Adipocyte (in vitro differentiated cells): ENCODE data around the gene GTF2F2.

Experiments used
- DNase-seq: peaks from one replicate; pipeline ENCODE4 v3.0.0-alpha.2; 2015; ENCODE audit warnings: low read depth
- H3K27me3 ChIP-seq: replicated peaks from 2 replicates; pipeline ENCODE4 v1.7.0; 2013; ENCODE audit warnings: mild to moderate bottlenecking, low read length, moderate library complexity; ENCODE audit not compliant: control insufficient read depth, insufficient read depth
- H3K36me3 ChIP-seq: 2 replicates; pipeline ENCODE4 v1.7.0; 2013; ENCODE audit warnings: low read length, mild to moderate bottlenecking, moderate library complexity; ENCODE audit not compliant: control insufficient read depth, insufficient read depth, severe bottlenecking
- H3K4me1 ChIP-seq: 2 replicates; pipeline ENCODE4 v1.7.0; 2013; ENCODE audit warnings: mild to moderate bottlenecking, low read length, moderate library complexity; ENCODE audit not compliant: control insufficient read depth, insufficient read depth
- H3K4me3 ChIP-seq: 2 replicates; pipeline ENCODE4 v1.7.0; 2013; ENCODE audit warnings: mild to moderate bottlenecking, low read length, moderate library complexity
- H3K9ac ChIP-seq: 2 replicates; pipeline ENCODE4 v1.7.0; 2013; ENCODE audit warnings: mild to moderate bottlenecking, low read length, moderate library complexity
- H3K9me3 ChIP-seq: 2 replicates; pipeline ENCODE4 v1.7.0; 2013; ENCODE audit warnings: mild to moderate bottlenecking, low read length, moderate library complexity; ENCODE audit not compliant: control insufficient read depth

GTF2F2 gene

DNA sequence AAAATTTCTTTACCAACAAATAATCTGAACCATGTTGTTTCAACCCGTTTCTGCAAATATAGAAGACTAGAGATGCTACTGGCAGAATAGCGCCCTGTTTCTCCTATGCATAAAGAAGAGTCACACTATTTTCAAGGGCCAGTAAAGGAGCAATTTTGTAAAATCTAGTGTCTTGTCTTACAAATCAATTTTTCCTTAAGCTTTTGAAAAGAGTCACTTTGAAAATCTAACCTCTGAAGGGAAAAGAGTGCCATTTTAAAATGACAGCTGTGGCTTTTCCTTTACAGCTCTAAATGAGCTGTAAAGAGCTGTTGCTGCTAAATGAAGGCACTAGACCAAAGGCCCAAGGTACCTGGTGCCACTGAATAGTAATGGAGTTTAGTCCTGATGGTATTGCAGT, 16.9 kb upstream of the GTF2F2 start:
- no peaks in the 10 kb centered on the region for H3K9me3 ChIP-seq
- no peaks in the 10 kb centered on the region for H3K27me3 ChIP-seq
- H3K4me1 ChIP-seq = no peaks in the 10 kb centered on the region
- DNase-seq = no peak
- no peak overlapping the region for H3K9ac ChIP-seq
- H3K36me3 ChIP-seq = no peaks in the 10 kb centered on the region
- no peak overlapping the region for H3K4me3 ChIP-seq

DNA sequence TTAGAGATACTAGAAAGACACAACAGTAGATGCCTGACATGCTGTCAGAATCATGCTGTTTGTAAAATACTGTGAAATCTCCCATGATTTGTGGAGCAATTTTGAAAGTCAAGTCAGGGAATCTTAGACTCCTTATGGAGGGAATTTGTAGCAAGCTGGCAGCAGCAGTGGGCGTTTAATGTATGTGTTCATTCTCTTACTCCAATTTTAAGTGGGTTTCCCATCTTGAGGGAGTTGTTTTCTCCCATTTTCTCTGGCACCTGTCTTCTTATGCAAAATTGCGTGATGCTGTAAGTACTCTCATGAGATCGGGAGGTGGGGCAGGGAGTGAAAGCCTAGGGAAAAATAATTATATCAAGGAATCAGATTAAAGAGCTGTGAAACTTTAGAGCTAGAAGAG, 16.0 kb upstream of the GTF2F2 start:
- no peak for DNase-seq
- H3K4me3 ChIP-seq = no peak overlapping the region
- H3K36me3 ChIP-seq = no peaks in the 10 kb centered on the region
- no peaks in the 10 kb centered on the region for H3K27me3 ChIP-seq
- H3K4me1 ChIP-seq = peaks cover 4% of the 10 kb centered on the region
- H3K9ac ChIP-seq = no peak overlapping the region
- no peaks in the 10 kb centered on the region for H3K9me3 ChIP-seq

DNA sequence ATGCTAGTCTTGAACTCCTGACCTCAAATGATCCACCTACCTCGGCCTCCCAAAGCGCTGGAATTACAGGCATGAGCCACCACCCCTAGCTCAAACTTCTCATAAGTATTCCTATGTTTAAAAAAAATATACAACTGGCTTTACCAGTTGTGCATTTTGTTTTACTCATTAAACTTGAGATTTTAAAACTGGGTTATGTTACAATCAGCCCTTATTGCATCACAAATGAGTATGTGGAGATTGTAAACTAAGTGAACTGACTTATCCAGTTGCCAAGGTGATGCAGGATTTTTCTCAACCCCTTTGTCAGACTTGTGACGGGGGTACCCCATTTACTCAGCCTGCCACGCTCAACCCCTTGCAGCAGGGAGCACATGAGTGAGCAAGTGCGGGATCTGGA, 14.4 kb upstream of the GTF2F2 start:
- Histone ChIP-seq H3K27me3 (no peaks in the 10 kb centered on the region), H3K9ac (no peak overlapping the region), H3K36me3 (no peaks in the 10 kb centered on the region), H3K4me1 (peaks cover 5% of the 10 kb centered on the region), H3K9me3 (no peaks in the 10 kb centered on the region), H3K4me3 (no peak overlapping the region)
- peak; percentile 67 for DNase-seq

DNA sequence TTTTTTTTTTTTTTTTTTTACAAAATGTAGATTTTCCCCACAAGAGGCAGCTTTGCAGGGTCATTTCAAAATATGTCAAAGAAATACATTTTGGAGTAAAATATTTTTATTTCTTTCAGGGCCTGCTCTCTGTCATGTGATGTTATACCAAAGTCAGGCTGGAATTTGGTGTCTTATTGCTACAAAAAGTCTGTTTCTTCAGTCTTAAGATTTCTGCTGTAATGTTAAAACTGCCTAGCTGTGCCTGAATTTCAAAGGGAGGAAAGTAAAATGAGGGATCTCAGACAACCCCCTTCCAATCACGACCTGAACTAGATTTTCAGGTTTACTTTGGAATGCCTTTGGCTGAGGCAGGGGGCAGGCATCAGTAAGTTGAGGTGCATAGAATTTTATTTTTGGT, 12.8 kb upstream of the GTF2F2 start:
- Histone ChIP-seq H3K4me3 (no peak overlapping the region), H3K4me1 (peaks cover 5% of the 10 kb centered on the region), H3K9me3 (no peaks in the 10 kb centered on the region), H3K36me3 (no peaks in the 10 kb centered on the region), H3K9ac (no peak overlapping the region), H3K27me3 (no peaks in the 10 kb centered on the region)
- peak; percentile 15 for DNase-seq

DNA sequence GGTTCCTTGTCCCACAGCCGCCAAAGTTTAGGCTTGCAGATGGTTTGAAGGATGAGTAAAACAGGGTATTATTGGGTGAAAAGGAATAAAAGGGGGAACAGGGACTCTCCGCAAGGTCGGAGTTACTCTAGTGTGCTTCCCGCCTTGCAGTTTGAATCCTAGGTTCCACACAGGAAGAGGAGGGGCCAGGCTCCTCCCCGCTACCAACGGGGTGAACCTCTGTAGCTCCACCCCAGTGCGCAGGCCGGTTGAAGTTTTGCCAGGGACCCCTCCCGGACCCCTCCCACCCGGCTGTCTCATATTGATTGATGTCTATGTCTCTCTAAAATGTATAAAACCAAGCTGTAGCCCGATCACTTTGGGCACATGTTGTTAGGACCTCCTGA, 11.6 kb upstream of the GTF2F2 start:
- H3K27me3 ChIP-seq = no peaks in the 10 kb centered on the region
- H3K9ac ChIP-seq = no peak overlapping the region
- H3K36me3 ChIP-seq = no peaks in the 10 kb centered on the region
- peak overlapping the region; percentile 58 for H3K4me3 ChIP-seq
- peaks cover 5% of the 10 kb centered on the region for H3K4me1 ChIP-seq
- DNase-seq = no peak
- H3K9me3 ChIP-seq = no peaks in the 10 kb centered on the region

DNA sequence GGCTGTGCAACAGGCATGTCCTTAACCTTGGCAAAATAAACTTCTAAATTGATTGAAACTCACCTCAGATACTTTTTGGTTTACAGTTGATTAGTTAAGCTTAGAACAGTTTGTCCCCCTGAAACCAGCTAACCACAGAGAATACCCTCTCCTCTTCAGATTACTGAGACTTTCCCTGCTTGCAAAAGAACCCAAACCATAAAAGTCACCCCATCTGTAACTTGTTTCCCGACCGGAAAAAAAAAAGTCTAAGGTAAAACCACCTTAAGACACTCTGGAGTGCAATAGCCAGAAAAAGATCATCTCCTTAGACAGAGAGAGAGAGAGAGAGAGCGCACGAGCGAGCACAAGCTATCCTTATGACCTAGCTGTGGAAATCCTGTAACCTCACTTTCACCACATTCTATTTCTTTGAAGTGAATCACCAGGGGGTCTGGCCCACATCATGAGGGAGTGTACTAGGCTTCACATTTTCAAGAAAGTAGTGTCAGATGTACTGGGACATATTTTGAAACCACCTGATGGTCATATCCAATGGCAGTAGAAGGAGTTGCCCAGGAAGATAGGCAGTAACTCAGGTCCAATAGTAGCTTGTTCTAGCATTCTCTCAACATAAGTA, 11.1 kb upstream of the GTF2F2 start:
- Histone ChIP-seq H3K27me3 (no peaks in the 10 kb centered on the region), H3K4me3 (peak overlapping the region; percentile 58), H3K9ac (no peak overlapping the region), H3K36me3 (no peaks in the 10 kb centered on the region), H3K4me1 (peaks cover 5% of the 10 kb centered on the region), H3K9me3 (no peaks in the 10 kb centered on the region)
- DNase-seq = peak; percentile 3

DNA sequence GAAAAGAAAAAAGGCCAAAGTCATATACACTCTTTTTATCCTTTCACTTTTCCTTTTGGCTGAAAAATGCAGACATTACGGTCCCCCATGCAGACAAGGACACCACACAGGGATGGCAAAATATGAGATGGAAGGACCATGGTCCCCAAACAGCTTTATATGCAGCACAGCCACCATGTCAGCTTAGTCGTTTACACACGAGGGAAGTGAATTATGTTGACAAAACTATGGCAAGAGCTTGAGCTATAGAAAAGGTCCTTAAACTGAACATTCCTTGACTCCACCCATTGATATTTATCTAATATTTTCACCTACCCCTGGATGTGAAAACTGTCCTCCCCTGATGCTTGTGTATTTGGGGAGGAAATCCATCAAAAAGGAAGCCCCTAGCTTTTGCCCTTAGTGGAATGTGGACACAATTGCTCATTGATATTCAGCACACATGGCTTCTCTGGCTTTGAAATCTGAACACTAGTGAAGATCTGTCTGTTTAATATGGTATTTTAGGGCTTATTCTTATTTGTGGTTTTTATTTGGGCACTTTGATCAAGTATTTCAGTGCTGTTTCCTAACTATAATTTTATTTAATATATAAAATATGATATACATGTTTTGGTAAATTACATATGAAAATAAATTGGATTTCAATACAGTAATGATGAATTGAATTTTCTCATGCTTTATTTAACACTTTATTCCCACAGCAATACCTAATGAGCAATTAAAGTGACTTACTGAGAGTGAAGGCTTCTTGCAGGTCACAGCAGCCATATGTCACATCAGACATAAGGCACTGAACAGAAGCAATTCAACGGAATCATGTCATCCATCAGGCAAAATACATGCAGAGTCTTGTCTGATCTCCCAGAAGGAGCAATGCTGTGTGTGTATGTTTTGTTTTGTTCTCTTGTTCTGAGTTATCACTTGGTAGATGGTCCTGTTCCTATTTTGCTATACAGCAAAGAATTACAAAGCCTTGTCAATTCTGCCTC, 6.8 kb upstream of the GTF2F2 start:
- peaks cover 5% of the 10 kb centered on the region for H3K4me1 ChIP-seq
- no peak for DNase-seq
- no peak overlapping the region for H3K9ac ChIP-seq
- H3K9me3 ChIP-seq = no peaks in the 10 kb centered on the region
- no peak overlapping the region for H3K4me3 ChIP-seq
- H3K36me3 ChIP-seq = no peaks in the 10 kb centered on the region
- no peaks in the 10 kb centered on the region for H3K27me3 ChIP-seq

DNA sequence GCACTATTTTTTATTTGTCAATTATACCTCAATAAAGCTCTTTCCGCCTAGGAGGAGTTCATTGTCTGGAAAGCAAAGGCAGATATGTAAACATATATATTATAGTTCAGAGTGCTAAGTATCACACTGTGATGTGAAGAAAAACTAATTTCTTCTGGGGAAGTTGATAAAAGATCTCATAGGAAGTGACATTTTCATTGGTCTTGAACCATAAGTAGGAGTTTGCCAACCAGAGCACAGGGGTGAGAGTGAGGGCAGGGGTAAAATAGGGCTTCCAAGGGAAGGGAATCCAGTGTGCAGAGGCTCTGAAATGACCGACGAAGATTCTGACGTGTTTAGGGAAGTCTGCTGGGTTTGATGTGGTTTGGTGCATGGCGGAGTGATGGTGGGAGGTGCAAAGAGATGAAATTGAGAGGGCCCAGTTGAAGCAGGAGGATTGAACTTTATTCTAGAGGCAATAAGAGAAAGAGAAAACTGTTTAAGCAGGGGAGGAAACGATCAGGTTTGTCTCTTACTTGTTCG, 780 bp upstream of the GTF2F2 start:
- Histone ChIP-seq H3K9ac (peak overlapping the region; percentile 96), H3K4me3 (peak overlapping the region; percentile 100), H3K27me3 (no peaks in the 10 kb centered on the region), H3K4me1 (peaks cover 16% of the 10 kb centered on the region), H3K36me3 (no peaks in the 10 kb centered on the region), H3K9me3 (no peaks in the 10 kb centered on the region)
- DNase-seq = peak; percentile 57

DNA sequence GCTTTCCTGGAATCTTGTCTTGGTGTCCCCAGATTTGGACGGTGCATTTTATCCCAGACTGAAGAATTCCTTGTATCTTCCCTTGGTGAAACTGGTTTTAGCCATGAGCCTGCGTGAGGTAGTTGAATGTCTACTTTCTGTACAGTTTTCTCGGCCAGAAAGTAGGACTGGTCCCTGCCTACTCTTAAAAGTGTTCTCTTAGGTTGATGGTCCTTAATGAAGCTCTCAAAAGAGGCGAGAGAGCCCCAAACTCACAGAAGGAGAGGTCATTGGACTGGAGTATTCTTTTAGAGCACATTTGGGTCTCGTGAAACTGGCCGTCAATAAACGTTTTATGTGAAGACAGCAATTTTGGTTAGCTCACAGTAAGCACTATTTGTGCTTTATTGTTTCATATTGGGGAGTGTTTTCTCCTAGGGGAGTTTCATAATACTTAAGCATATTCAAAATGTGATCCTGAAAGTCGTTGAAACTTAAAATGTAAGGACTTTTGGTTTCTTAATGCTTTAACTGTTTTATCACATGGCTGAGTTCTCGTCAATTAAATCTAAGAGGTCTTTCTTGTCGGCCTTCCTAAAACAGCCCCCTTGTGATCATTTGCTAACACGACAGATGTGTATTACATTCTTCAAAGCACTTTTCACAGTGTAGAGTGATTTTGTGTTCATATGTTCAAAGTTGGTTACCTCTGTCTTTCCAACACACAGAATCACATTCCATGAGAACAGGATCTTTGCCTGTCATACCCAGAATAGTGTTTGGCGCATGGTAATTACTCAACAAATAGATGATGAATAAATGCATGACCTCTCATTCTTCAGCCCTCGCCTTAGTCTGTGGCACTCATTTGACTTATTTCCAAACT, 889 bp downstream of the GTF2F2 start:
- H3K4me1 ChIP-seq = peaks cover 16% of the 10 kb centered on the region
- peak overlapping the region; percentile 96 for H3K9ac ChIP-seq
- H3K9me3 ChIP-seq = no peaks in the 10 kb centered on the region
- H3K4me3 ChIP-seq = peak overlapping the region; percentile 100
- no peaks in the 10 kb centered on the region for H3K27me3 ChIP-seq
- DNase-seq = peak; percentile 51
- H3K36me3 ChIP-seq = no peaks in the 10 kb centered on the region

DNA sequence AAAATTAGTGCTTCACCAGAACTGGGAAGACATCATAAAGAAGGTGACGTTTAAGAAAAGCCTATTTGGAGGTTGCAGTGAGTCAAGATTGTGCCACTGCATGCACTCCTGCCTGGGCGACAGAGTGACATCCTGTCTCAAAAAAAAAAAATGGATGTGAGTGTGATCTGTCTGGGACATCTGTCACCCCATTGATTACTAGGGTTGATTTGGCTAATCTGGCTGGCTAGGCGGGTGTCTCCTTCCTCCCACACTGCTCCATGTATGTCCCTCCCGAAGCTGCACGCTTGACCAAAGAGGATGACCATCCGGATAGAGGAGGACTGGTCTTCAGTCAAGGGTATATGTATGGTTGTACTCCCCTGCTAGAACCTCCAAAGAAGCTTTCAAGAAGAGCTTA, 2.6 kb downstream of the GTF2F2 start:
- H3K36me3 ChIP-seq = no peaks in the 10 kb centered on the region
- no peak overlapping the region for H3K4me3 ChIP-seq
- no peak for DNase-seq
- H3K9ac ChIP-seq = no peak overlapping the region
- H3K4me1 ChIP-seq = peaks cover 16% of the 10 kb centered on the region
- H3K27me3 ChIP-seq = no peaks in the 10 kb centered on the region
- no peaks in the 10 kb centered on the region for H3K9me3 ChIP-seq
